Stimulated activated CD8-positive, alpha-beta memory T cell treated with anti-CD3 and anti-CD28 coated beads, Interleukin-2, amount 100 ng/mL, for 48 hours (primary cell): ENCODE results near the gene DISP2.

Source experiments
- DNase-seq, 2 donors: peaks; one replicate each; pipeline ENCODE4 v3.0.0-alpha.2; 2020; ENCODE audit warnings: low read depth in 2 of 2

The DISP2 gene

DNA sequence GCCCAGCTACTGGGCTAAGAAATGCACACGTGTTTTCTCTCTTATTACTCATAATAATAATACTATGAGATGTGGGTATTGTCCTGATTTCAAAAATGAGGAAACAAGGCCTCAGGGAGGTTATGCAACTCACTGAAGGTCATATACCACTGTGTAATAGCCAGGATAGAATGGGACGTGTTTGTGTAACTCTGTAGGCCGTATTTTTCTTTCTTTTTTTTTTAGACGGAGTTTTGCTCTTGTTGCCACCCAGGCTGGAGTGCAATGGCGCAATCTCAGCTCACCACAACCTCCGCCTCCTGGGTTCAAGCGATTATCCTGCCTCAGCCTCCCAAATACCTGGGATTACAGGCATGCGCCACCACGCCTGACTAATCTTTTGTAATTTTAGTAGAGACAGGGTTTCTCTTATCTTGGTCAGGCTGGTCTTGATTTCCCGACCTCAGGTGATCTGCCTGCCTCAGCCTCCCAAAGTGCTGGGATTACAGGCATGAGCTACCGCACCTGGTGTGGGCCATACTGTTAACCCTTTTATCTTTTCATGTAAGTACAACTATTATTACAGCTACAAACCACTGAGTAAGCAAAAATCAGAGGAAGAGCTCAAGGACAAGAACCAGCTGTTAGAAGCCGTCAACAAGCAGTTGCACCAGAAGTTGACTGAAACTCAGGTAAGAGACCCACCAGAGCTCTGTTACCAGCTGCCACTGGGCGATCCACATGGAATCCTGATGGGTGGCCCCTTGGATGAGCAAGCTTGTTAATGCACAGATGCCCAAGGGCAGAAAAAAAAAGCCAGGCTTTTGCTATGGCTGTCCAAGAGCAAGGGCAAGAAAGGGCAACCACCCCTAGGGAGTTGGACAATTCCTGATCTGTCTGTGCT is 31.2 kb downstream of the DISP2 start:
- DNase-seq, result no peak

DNA sequence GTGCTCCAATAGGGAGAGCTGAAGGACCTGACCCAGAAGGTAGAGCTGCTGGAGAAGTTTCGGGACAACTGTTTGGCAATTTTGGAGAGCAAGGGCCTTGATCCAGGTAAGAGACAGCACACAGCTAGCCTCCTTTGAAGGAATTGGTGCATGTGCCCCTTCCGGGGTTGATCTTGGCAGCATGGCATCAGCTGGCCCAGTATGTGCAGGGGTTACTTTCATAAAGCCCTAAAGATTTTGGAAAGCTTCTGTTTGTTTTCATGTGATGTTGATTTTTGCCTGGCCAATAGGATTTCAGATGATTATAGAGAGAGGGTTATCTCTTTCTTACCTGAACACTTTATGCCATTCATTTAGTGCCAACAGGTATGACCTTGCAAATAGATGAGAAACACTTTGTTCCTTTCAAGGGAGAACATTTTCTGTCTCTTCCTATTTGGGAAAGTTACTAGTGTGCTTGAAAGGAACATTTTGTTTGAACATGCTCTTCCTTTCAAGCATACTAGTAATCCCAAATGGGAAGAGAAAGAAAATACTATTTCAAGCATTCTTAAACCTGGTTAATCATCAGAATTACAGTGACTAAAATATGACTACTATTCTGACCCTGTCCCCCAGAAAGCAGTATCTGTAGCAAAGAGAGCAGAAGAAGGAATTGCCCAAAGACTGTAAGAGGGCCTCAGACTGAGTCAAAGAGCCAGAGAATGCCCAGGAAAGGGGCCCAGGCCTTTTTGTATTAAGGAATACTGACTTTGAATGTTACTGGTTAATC is 32.0 kb downstream of the DISP2 start:
- DNase-seq, result no peak

DNA sequence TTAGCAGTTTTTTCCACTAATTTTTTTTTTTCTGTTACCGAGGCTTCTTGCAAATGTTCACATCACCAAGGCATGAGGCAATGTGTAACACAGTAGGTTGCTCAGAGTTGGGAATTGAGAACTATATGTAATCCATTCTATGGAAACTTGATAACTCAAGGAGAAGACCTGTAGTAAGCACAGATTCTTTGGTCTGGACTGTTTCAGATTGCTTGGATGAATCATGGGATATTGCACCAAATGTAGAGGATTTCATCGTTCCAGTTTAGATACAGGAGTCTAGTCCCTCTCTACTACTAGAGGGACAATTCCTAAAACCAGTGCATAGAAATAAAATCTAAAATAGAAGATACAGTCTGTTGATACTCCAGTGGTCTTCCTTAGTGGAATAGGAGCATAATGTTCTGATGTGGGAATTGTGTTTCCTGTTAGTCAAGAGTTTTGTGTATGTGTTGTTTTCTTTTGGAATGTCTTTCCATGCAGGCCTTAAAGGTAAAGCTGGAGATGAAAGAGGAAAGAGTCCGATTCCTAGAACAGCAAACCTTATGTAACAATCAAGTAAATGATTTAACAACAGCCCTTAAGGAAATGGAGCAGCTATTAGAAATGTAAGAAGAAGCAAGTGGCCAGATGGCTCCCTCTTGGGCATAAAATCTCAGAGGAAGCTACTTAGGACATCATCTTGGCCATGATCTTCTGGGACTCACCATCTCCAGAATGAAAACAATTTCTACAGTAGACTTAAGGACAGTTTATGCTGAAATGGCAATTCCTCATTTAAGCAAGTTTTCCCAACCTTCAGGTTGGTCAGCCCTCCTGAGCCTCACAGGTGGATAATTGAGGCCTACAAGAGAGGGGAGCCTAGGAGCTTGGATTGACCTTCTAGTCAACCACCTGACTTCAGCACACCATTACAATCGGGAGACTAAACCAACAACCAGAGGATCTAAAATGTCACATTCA is 35.2 kb downstream of the DISP2 start:
- no peak for DNase-seq

DNA sequence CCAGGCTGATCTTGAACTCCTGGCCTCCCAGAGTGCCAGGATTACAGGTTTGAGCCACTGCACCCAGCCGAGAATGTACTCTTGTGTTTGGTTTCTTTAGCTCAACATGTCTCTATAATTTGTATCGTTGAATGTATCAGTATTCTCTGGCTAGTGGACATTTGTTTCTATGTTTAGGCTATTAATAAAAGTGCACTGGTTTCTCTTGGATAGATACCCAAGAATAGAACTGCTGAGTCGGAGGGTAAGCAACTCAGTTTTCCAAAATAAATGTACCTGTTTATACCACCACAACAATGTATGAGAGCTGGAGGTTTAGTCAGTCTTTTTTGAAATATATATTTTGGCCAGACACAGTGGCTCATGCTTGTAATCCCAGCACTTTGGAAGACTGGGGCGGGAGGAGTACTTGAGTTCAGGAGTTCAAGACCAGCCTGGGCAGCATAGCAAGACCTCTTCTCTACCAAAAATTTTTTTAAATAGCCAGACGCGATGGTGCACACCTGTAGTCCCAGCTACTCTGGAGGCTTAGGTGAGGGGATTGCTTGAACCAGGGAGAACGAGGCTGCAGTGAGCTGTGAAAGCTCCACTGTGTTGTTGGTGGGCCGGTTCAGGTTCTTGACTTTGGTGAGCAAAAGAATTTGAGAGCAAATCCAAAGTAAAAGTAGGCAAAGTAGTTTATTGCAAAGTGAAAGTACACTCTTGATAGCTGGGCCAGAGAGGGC is 39.8 kb downstream of the DISP2 start:
- DNase-seq, result no peak

DNA sequence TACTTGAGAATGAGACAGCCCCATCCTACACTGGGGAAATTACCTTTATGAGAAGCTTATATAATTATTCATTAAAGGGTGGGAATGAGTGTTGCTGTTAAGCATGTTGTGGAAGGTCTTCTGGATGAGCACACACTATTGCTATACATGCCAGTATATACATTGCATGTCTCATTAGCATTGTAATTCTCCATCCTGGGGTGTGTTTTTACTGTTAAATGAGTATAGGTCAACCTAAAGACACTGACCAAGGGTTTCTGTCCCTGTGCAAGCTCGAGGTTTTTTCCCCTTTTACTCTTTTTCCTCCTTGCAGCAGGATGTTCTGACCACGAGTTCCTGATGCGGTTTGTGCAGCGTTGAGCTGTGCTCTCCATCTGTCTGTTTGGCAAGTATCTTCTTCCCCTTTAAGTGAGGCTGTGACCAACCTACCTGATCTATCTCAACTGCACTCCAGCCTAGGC is 40.4 kb downstream of the DISP2 start:
- no peak for DNase-seq

DNA sequence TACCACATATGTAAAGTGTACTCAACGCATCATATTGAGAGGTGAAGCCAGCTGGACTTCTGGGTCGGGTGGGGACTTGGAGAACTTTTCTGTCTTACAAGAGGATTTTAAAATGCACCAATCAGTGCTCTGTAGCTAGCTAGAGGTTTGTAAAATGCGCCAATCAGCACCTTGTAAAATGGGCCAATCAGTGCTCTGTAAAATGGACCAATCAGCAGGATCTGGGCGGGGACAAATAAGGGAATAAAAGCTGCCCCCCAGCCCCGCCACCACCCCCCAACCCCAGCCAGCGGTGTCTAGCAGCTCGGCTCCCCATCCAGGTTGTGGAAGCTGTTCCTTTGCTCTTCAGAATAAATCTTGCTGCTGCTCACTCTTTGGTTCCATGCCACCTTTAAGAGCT is 41.4 kb downstream of the DISP2 start:
- no peak for DNase-seq

DNA sequence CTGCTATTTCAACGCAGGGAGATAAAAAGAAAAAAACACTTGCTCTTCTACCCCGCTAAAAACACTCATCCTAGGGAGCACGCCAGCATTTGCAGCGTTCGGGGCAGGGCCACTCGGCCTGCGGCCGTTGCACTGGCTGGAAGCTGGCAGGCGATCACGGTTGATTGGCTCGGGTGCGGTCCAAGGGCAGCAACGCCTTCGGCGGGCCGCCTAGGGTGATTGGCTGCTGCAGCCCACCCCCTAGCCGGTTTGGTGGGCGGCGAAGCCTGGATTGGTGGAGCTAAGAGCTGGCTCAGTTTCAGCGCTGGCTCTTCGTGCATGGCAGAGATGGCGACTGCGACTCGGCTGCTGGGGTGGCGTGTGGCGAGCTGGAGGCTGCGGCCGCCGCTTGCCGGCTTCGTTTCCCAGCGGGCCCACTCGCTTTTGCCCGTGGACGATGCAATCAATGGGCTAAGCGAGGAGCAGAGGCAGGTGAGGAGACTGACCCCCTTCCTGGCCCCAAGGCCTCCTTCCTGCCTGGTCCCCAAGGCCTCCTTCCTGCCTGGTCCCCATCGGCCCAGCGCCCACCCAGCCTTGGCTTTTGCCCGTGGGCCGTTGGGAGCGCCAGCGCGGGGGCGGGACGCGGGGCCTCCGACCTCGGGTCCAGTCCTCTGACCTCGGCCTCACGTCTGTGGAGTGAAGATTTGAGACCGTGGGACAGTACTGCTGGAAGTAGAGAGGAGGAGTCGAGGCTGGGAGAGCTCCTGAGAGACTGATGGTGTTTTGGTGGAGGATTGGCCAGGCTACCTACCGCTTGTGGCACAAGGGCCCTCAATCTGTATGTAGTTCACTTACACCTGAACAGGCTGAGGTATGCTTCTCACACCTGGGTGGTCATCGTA is 47.7 kb downstream of the DISP2 start, which contains the start of gene IVD:
IVD (plus strand) TSS at position 295 of the 881 bp plus-strand sequence; CDS start at position 328, 33 bp downstream.
- peak; percentile 88 to 92 for DNase-seq

DNA sequence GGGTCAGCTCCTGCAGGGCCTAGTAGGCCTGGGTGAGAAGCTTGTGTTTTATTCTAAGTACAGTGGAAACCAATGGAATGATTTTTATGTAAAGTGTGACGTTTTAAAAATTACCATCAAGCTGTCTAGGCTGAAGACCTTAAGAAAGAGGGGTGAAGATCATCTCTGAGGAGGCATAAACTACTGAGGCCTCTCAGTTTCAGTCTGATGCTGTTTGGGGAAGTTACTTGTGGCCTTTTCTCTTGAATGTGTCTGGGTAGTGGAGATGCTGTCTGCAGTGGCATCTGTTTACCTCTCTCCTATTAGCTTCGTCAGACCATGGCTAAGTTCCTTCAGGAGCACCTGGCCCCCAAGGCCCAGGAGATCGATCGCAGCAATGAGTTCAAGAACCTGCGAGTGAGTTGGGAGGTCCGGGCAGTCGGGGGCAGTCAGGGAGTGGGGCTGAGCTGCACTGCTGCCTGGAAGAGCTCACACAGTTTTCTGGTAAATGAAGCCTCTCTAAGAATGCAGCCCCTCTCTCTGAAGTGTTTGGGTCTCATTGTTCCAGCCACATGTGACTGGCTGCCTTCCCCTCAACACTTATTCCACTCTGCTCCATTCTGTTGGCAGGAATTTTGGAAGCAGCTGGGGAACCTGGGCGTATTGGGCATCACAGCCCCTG is 49.4 kb downstream of the DISP2 start:
- no peak for DNase-seq

DNA sequence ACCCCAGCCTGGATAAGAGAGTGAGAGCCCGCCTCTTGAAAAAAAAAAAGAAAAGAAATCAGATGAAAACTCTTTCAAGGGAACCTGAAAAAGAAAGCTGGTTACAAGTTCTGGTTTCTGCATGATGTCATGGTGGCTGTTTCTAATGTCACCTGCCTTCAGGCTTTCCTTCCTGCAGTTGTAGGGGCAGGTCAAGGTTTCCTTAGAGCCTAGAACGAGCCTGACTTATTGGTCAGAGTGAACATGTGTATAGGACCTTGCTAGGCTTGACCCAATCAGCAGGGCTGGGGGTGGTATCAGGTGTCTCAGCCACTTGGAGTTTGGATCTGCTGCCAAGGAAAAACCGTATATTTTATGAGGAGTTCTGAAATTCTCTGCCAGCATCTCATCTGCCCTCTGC is 51.3 kb downstream of the DISP2 start:
- DNase-seq, result no peak

DNA sequence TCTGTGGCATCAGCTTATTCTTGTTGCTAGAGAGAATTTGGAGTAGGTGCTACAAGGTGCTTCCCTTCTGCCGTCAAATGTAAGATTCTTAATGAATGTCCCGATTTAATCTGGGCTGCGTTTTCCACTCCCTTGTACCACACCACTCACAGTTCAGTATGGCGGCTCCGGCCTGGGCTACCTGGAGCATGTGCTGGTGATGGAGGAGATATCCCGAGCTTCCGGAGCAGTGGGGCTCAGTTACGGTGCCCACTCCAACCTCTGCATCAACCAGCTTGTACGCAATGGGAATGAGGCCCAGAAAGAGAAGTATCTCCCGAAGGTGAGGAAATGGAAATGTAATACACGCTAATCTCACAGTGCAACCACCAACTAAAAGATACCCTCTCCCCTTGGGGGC is 52.5 kb downstream of the DISP2 start:
- no peak for DNase-seq

DNA sequence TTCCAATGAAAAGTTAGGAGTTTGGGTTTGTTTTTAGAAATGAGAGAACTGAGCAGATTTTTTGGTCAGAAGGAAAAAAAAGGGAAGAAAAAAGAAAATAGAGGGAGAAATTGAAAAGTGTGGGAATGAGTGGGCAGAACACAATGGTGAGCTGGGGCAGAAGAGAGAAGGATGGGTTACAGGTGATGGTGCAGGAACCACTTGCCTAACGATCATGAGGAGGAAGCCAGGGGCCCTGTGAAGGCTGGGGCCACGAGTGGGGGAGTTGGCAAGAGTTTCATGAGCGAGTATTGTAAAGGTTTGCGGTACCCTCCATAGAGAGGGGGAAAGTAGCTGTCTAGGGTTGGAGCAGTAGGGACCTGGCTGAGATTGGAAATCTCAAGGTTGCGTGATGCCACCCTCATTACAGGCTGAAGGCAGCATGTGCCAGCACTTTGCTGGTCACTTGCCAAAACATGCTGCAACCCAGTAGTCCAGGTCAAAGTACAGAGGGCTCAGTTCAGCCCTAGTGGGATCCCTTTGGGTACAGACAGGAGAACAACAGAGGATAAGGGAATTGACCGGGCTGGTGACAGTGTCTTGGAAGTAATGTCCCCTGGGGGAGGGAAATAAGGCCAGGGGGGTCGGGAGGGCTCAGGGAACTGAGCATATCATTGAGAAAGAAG is 54.2 kb downstream of the DISP2 start:
- DNase-seq, result no peak

DNA sequence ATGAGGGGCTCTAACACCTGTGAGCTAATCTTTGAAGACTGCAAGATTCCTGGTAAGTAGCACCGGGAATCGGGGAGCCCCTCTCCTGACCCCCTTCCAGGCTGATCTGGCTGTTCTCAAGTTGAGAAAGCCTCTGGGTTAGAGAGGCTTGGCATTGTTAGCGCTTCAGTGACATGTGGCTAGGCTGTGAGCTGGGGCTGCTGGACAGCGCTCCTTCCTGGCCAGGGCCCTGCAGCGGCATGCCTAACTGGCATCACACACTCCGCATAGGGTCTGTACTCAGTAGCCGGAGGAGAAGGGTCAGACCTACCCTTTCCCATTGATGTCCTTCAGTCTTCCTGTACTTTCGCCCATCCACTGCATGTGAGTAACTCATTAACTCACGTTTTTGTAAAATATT is 55.0 kb downstream of the DISP2 start:
- DNase-seq, result no peak

DNA sequence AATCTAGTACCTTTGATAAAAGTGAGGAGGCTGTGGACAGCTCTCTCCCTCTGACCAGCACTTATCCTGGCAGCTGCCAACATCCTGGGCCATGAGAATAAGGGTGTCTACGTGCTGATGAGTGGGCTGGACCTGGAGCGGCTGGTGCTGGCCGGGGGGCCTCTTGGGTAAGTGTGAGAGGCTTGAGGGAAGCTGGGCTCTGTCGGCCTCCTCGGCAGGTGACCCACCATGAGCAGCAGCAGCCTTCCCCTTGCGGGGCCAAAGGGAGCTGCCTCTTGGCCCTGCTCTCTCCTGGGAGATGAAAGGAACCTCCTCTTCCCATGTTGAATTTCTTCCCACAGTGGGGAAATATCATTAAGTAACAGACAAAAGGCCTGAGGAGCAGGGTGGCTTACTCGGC is 56.8 kb downstream of the DISP2 start:
- DNase-seq, result no peak

DNA sequence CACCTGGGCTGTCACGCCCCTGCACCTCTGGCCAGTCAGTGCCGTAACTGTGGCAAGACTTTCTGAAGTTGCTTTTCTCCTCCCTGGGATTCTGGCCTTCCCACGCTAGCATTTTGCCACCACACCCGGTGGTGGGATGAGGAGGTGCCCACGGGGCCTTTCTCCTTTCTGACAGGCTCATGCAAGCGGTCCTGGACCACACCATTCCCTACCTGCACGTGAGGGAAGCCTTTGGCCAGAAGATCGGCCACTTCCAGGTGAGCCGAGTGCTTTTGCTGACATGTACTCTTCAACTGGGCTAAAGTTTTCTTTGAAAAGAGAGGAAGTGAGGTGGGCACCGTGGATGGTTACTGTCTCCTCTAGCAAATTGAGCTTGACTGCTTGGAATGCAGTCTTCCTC is 57.2 kb downstream of the DISP2 start:
- DNase-seq, result no peak

DNA sequence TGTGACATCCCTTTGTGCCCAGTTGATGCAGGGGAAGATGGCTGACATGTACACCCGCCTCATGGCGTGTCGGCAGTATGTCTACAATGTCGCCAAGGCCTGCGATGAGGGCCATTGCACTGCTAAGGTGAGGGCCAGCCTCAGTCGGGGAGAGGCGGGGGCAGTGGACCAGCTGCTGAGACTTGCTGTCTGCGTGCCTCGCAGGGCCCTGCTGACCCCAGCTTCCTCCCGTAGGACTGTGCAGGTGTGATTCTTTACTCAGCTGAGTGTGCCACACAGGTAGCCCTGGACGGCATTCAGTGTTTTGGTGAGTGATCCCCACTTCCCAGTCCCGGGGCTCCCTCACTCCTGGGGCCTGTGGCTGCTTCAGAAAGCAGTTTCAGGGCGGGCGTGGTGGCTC is 58.0 kb downstream of the DISP2 start:
- no peak for DNase-seq

DNA sequence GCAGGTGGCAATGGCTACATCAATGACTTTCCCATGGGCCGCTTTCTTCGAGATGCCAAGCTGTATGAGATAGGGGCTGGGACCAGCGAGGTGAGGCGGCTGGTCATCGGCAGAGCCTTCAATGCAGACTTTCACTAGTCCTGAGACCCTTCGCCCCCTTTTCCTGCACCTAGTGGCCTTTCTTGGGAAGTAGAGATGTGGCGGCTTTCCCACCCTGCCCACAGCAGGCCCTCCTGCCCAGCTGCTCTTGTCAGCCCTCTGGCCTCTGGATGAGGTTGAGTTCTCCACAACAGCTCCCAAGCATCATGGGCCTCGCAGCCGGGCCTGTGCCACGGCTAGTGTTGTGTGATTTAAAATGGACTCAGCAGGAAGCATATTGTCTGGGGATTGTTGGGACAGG is 60.1 kb downstream of the DISP2 start:
- no peak for DNase-seq

DNA sequence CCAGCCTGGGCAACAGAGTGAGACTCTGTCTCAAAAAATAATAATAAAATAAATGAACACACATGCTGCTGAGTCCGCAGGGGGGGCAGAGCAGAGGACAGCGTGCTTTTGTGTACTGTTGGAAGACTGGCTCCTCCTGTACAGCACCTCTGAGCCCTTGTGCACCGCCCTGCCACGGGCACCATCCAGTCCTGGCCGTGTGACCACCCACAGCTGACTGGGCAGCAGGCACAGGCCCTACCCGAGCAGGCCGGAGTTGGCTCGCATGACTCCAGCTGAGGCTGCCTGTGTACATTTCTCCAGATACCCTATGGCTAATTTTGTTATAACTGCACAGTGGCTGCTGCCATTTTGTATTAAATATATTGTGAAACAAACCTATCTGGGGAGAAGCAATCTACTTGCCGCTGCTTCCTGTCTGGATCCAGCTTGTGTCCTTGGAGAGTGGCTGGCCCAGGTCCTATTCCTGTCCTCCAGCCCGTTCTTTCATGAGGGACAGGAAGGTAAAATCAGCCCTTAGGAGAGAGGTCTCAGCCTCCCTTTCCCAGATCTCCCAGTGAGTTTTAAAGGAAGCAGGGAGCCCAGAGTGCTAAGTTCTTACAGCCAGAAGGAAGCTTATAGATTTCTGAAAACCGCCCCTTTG is 62.2 kb downstream of the DISP2 start:
- DNase-seq, result no peak

DNA sequence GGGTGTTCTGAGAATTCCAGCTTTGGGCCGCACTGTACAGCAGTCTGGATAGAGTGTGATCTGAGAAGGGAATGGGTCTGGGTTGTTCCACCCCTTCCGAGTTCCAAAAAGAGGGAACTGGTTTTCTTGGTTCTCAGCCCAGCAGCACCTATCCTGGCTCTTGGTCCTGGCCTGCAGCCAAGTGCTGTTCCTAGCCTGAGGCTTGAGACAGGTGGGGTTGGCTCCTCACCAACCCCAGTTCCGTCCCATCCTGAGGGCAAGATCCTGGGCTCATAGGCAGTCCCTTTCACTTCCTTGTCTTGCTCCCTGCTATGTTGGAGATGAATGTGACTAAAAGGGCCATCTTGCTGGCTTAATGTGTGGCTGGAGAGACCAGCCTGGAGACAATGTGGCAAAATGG is 62.8 kb downstream of the DISP2 start:
- no peak for DNase-seq
